Measurements from ENCODE around the gene NEDD8. TPM values are rescaled to one million over a fixed set of nuclear protein-coding genes. Genes with fewer than 3 reads are reported as not detected.
A peak's percentile ranks its signal among the peaks of the same experiment; 100 is the strongest.
"Not testable (repeated sequence)": the region's sequence is repeated elsewhere in the genome, so short reads cannot be mapped to it uniquely, and the experiment has no call there.

Gene NEDD8
- total RNA-seq, 1 experiment from 2014 or later: 195 TPM

- not testable (repeated sequence) for DNase-seq; H3K27me3 ChIP-seq (ENCODE audit: control insufficient read depth, insufficient read depth, low read length); H3K36me3 ChIP-seq (replicated peaks; ENCODE audit: control insufficient read depth, insufficient read depth, low read length); H3K4me3 ChIP-seq (ENCODE audit: insufficient read depth, low read depth, low read length)
These were observed 13.2 kb upstream of the NEDD8 start for GRCh38 chr14:24245350-24245749.

- Histone ChIP-seq H3K4me3 (ENCODE audit: insufficient read depth, low read depth, low read length) (peak overlapping the region; percentile 75), H3K27me3 (ENCODE audit: control insufficient read depth, insufficient read depth, low read length) (no peaks in the 10 kb centered on the region; the same call in 1 of the 2 replicates), H3K36me3 (replicated peaks; ENCODE audit: control insufficient read depth, insufficient read depth, low read length) (peaks cover 18% of the 10 kb centered on the region)
- DNase-seq: peak; percentile 32
These were observed 11.2 kb upstream of the NEDD8 start for GRCh38 chr14:24243336-24243836.

- H3K27me3 ChIP-seq (ENCODE audit: control insufficient read depth, insufficient read depth, low read length): no peaks in the 10 kb centered on the region; the same call in 1 of the 2 replicates
- H3K4me3 ChIP-seq (ENCODE audit: insufficient read depth, low read depth, low read length): peak overlapping the region; percentile 75
- peaks cover 23% of the 10 kb centered on the region for H3K36me3 ChIP-seq (replicated peaks; ENCODE audit: control insufficient read depth, insufficient read depth, low read length)
- DNase-seq: peak; percentile 99
These were observed 9.8 kb upstream of the NEDD8 start for GRCh38 chr14:24241829-24242443.

- no peaks in the 10 kb centered on the region; the same call in 1 of the 2 replicates for H3K27me3 ChIP-seq (ENCODE audit: control insufficient read depth, insufficient read depth, low read length)
- DNase-seq: no peak
- no peak overlapping the region for H3K4me3 ChIP-seq (ENCODE audit: insufficient read depth, low read depth, low read length)
- peaks cover 28% of the 10 kb centered on the region for H3K36me3 ChIP-seq (replicated peaks; ENCODE audit: control insufficient read depth, insufficient read depth, low read length)
These were observed 8.1 kb upstream of the NEDD8 start for GRCh38 chr14:24240110-24240918.

DNA sequence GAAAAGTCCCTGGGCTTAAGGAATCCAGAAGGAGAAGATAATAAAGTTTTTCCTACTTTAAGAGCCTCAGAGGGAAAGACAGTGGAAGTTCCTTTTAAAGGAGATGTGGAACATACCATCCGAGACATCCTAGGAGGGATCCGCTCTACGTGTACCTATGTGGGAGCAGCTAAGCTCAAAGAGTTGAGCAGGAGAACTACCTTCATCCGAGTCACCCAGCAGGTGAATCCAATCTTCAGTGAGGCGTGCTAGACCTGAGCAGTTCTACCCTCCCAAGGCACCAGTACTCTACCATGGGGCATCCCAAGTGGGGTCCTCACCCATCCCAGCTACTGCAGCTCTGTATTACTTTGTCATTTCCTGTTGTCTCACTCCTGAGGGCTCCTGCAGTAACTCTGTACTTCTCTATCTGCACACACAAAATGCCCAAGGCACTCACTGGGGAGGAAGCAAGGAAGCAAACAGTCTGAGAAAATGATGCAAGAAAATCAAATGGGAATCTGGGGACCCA lies 6.4 kb upstream of the NEDD8 start:
- no peaks in the 10 kb centered on the region; the same call in 1 of the 2 replicates for H3K27me3 ChIP-seq (ENCODE audit: control insufficient read depth, insufficient read depth, low read length)
- no peak for DNase-seq
- H3K4me3 ChIP-seq (ENCODE audit: insufficient read depth, low read depth, low read length): no peak overlapping the region
- peaks cover 28% of the 10 kb centered on the region for H3K36me3 ChIP-seq (replicated peaks; ENCODE audit: control insufficient read depth, insufficient read depth, low read length)

- no peak for DNase-seq
- Histone ChIP-seq H3K36me3 (replicated peaks; ENCODE audit: control insufficient read depth, insufficient read depth, low read length) (peaks cover 28% of the 10 kb centered on the region), H3K27me3 (ENCODE audit: control insufficient read depth, insufficient read depth, low read length) (no peaks in the 10 kb centered on the region), H3K4me3 (ENCODE audit: insufficient read depth, low read depth, low read length) (no peak overlapping the region)
These were observed 6.0 kb upstream of the NEDD8 start for GRCh38 chr14:24238123-24238522.

DNA sequence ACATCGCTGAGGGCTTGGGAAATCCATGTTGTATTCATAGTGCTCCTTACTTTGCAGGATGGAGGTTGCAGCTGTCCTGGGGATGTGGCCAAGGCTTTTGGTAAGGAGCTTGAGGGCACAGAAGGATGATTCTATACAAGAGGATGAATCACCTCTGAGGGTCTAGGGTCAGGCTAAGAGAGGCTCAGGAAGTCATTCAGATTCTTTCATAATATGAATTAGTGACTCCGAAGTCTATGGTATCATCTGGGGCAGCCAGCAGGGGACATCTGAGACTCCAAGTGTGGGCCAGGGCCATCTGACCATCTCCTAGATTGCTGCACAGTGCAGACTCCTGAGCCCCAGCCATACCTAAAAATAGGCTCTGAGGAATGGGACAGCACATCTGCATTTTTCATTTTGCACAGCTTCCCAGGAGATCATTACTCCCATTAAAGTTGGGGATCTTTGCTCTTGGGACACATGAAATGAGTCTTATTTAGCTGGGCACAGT lies 5.3 kb upstream of the NEDD8 start:
- Histone ChIP-seq H3K4me3 (ENCODE audit: insufficient read depth, low read depth, low read length) (no peak overlapping the region), H3K36me3 (replicated peaks; ENCODE audit: control insufficient read depth, insufficient read depth, low read length) (peaks cover 28% of the 10 kb centered on the region), H3K27me3 (ENCODE audit: control insufficient read depth, insufficient read depth, low read length) (no peaks in the 10 kb centered on the region)
- DNase-seq: no peak

GRCh38 chr14:24236689-24237462 lies 4.7 kb upstream of the NEDD8 start:
- H3K4me3 ChIP-seq (ENCODE audit: insufficient read depth, low read depth, low read length): no peak overlapping the region
- H3K27me3 ChIP-seq (ENCODE audit: control insufficient read depth, insufficient read depth, low read length): no peaks in the 10 kb centered on the region
- peaks cover 28% of the 10 kb centered on the region for H3K36me3 ChIP-seq (replicated peaks; ENCODE audit: control insufficient read depth, insufficient read depth, low read length)
- DNase-seq: no peak

DNA sequence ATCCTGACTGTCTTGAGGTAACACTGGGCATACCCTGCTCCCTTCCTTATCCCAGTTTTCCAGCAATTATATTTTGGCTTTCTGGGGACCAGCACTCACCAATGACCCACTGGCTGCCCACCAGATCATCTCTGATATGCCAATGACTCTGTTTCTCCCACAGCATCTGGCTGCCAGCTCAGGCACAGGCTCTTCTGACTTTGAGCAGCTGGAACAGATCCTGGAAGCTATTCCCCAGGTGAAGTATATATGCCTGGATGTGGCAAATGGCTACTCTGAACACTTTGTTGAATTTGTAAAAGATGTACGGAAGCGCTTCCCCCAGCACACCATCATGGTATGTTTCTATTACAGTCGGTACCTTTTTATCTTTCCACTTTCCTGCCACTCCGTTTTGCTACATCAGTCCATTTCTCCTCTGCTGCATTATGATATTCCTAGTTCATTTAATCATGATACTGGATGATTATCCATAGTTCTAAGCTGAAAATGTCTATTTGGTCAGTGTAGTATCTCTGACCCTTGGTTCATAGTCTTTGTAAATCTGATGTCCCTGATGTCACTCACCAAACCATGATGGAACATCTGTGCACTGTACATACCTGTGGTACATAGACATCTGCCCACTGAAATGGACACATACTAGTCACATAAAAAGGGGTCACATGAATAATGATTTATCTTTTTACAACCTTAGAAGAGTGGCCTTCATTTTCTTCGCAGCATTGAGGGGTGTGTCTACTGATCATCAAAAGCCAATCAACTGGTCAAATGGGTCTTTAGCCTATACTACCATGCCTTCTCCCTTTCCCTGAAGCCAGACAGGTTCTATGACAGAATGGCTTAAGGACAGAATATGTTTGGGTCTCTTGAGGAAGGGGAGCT lies 3.9 kb upstream of the NEDD8 start:
- H3K36me3 ChIP-seq (replicated peaks; ENCODE audit: control insufficient read depth, insufficient read depth, low read length): peaks cover 28% of the 10 kb centered on the region
- no peak overlapping the region for H3K4me3 ChIP-seq (ENCODE audit: insufficient read depth, low read depth, low read length)
- DNase-seq: no peak
- no peaks in the 10 kb centered on the region for H3K27me3 ChIP-seq (ENCODE audit: control insufficient read depth, insufficient read depth, low read length)

DNA sequence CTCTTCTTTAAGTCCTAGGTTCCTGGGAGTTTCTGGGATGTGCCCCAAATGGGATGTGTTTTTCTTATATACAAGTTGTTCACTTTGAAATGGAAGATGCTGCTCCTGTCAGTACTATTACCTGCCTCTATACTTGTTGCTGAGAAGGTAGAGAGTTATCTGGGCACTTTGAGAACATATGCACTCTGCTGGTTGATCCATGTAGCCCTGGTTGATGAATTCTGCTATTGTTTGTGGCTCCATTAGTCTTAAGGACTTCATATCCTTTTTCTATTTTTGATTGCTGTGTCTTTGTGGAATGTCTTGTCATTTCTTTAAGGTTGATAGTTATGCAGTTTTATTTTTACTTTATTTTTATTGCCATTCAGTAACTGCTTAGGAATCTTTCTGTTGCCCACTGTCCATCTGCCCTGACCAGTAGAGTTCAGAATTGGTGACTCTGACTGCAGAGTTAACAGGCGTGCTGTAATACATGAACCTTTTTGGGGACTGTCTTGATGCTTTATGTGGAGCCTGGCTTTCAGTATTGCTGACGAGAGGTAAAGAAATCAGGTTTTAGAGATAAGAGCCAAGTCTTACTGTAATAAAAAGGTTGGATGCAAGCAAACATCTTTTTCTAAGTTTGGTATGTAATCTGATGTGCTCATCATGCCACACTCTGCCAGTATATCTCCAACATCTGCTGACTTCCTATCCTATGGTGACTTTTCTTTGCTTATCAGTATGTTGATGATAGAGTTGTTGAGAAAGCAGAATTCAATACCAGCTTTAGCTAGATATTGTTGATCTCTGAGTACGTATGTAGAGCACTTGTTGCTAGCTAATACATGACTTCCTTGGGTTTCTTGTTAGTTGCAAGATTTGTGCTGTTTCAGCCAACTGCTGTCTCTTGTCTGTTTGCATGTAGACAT lies 2.2 kb upstream of the NEDD8 start:
- DNase-seq: no peak
- no peaks in the 10 kb centered on the region for H3K27me3 ChIP-seq (ENCODE audit: control insufficient read depth, insufficient read depth, low read length)
- H3K36me3 ChIP-seq (replicated peaks; ENCODE audit: control insufficient read depth, insufficient read depth, low read length): peaks cover 13% of the 10 kb centered on the region
- no peak overlapping the region for H3K4me3 ChIP-seq (ENCODE audit: insufficient read depth, low read depth, low read length)

DNA sequence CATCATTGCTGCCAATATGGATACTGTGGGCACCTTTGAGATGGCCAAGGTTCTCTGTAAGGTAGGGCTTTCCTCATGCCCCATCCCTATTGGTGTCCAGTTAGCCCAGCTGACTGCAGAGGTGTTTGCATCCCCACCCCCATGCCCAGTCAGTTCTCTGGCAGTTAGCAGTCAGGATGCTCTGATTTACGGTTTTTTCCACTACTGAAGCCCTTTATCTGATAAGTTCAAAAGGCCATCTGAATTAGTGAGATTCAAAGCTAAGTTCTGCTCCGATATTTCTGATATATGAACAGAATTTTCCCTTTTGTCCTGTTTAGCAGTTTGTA lies 1.3 kb upstream of the NEDD8 start:
- DNase-seq: no peak
- peak overlapping the region; percentile 87 for H3K4me3 ChIP-seq (ENCODE audit: insufficient read depth, low read depth, low read length)
- peaks cover 10% of the 10 kb centered on the region for H3K36me3 ChIP-seq (replicated peaks; ENCODE audit: control insufficient read depth, insufficient read depth, low read length)
- H3K27me3 ChIP-seq (ENCODE audit: control insufficient read depth, insufficient read depth, low read length): no peaks in the 10 kb centered on the region

- Histone ChIP-seq H3K4me3 (ENCODE audit: insufficient read depth, low read depth, low read length) (peak within 1 kb of the TSS; percentile 87), H3K36me3 (replicated peaks; ENCODE audit: control insufficient read depth, insufficient read depth, low read length) (peaks cover 10% of the 10 kb centered on the region), H3K27me3 (ENCODE audit: control insufficient read depth, insufficient read depth, low read length) (no peaks in the 10 kb centered on the region)
- peak; percentile 66 for DNase-seq
These were observed 724 bp upstream of the NEDD8 start, which contains the start of gene GMPR2 for GRCh38 chr14:24232645-24233537. Gene GMPR2, plus strand, starts transcription at chr14:24232929. Its CDS starts 325 bp downstream, at chr14:24233254.

All from H7 (cell line).